ENCODE data around the gene PSMD5. TPM values are rescaled to one million over a fixed set of nuclear protein-coding genes. Genes with fewer than 3 reads are reported as not detected.

Gene PSMD5
- 20.4 TPM for total RNA-seq

DNA sequence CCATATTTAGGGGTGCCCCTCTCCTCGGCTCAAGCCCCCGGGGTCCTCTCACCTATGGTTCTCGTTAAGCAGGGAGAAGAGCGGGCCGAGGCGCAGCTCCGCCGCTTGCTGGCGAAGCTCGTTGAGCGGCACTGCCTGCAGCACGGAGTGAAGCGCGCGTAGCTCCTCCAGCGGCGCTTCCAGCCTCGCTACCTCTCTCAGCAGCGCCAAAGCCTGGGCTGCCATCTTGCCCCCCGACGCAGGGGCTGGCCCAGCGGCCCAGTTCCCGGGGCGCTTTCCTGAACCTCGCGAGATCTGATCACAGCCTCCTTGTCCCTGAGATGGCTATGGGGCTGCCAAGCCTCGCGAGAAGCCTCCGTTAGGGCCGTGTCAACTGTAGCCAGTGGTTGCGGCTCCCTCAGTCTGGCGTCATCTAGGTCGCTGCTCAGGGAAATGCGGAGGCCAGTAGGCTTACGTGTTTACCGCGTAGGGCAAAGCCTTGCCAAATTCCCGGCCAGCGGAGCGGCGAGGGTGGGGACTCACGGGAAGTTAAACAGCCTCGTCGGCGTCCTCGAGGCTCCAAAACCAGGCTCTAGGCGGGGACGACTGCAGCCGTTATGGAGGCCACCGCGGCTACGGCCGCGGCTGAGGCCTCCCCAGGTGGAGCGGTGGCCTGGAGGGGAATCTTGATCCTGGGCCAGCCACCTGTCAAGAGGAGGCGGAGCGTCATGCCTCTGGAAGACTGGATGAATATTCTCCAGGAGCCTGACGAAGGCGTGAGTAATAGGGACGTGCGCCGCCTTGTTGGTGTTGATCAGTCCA is at the start of gene PSMD5:
PSMD5 (minus strand) TSS at position 238 of the 801 bp plus-strand sequence; CDS start at position 225, 13 bp downstream.

DNA sequence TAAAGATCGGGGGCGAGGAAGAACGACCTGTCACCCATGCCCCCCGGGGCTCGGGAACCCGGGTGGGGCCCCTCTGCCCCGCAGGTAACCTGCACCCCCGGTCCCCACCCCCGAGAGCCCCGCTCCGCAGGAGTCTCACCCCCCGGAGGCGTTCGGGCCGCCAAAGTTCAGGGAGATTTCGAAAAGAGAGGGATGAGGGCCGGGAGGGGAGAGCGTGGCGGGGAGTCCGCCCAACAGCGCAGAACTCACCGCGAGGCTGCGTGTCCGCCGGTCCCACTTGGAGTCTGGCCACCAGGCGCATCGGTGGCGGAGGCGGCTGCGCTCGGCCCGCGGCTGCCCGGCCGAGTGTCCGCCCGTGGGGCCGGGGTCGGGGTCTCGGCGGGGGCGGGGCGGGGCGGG is 34.1 kb upstream of the PSMD5 start, which contains the start of gene PHF19:
PHF19 (minus strand) TSS at position 347 of the 399 bp plus-strand sequence. CDS start 2,447 bp downstream, outside the sequence.

DNA sequence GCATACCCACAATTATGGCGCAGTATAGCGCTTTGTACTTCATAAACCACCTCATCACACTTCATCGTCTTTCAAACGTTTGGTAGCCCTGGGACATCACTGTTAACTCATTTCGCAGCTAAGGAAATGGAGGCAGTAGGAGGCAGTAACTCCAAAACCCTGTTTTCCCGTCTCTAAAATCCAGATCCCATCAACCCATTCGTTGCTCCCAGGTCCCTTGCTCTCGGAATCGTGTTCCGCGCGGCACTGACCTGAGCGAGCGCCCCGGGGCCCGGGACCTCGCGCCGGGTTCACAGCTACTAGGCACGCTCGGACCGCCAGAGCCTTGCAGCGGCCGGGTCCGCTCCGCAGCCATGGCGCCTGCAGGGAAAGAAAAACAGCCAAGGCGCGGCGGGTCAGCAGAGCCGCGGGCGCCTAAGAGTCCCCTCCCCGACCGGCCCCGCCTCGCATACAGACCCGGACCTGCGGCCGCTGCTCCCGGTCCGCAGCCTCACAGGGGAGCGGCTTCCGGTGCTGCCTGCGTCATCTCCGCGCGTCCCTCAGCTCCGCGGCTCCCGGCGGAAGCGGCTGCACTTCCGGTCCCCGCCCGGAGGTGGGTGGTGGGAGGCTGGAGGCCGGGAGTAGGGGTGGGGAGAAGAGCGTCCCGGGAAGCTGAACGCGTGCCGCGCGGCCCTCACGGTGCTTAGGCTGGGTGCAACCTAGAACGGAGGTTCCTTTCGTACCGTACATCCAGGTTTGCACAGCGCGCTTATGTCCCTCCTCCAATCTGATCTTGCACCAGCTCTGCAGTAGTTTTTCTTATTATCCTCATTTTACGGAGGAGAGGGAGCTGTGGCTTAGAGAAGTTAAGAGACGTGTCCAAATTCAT is 49.6 kb downstream of the PSMD5 start, which contains the start of gene FBXW2:
FBXW2 (minus strand) TSS at position 519 of the 868 bp plus-strand sequence. CDS start 5,158 bp downstream, outside the sequence.

Other genes starting within 250 kb of the PSMD5 start
- gene MEGF9, start 128.5 kb downstream of the PSMD5 start, total RNA-seq = 14.0 TPM
- 49.2 TPM for gene FBXW2, start 49.5 kb downstream of the PSMD5 start, total RNA-seq
- gene PHF19, start 34.3 kb upstream of the PSMD5 start, total RNA-seq = 22.4 TPM
- 5.2 TPM for gene TRAF1, start 83.9 kb upstream of the PSMD5 start, total RNA-seq
- gene C5, start 207.4 kb upstream of the PSMD5 start, total RNA-seq = 9.8 TPM
- gene CNTRL, start 232.0 kb upstream of the PSMD5 start, total RNA-seq = 20.8 TPM

All from metanephros (tissue), 1 donor.